GM12874 (cell line): Measurements from ENCODE around the gene GPR55.

Experiments used
- CTCF ChIP-seq: IDR thresholded peaks from 2 replicates; pipeline ENCODE4 v1.5.1; 2011; ENCODE audit warnings: low read depth, mild to moderate bottlenecking, control low read depth, low read length, moderate library complexity; ENCODE audit not compliant: insufficient read depth

GPR55 gene

GRCh38 chr2:230954746-230955145 is 29.7 kb upstream of the GPR55 start:
- no peak for TF ChIP-seq CTCF

- TF ChIP-seq CTCF = no peak
Observed at GRCh38 chr2:230953845-230954244, 28.8 kb upstream of the GPR55 start.

GRCh38 chr2:230952226-230952956 is 27.3 kb upstream of the GPR55 start:
- no peak for TF ChIP-seq CTCF

- TF ChIP-seq CTCF = no peak
Observed at GRCh38 chr2:230951396-230951795, 26.4 kb upstream of the GPR55 start.

GRCh38 chr2:230950874-230951339 is 25.9 kb upstream of the GPR55 start:
- no peak for TF ChIP-seq CTCF

- no peak for TF ChIP-seq CTCF
Observed at GRCh38 chr2:230949966-230950873, 25.2 kb upstream of the GPR55 start.

GRCh38 chr2:230947908-230948365 is 22.9 kb upstream of the GPR55 start:
- no peak for TF ChIP-seq CTCF
